HCT116 (cell line): Measurements from ENCODE around the gene CDYL. TPM values are rescaled to one million over a fixed set of nuclear protein-coding genes. Genes with fewer than 3 reads are reported as not detected.

Experiments
- ATAC-seq: fragments of 200-7000 bp; cut with Tn5 transposase; 2 replicates; pipeline ENCODE4 v1.9.1; 2020; ENCODE audit warnings: mild to moderate bottlenecking, moderate library complexity
- BruUV-seq: library from RNA; stranded (reverse); fragments of 400-500 nt; replicated peaks from 2 replicates; lab custom pipeline; 2021; lab: Mats Ljungman, UMichigan
- CTCF ChIA-PET: fragments of 300-600 bp; sonication (Branson Sonifier 250); formaldehyde crosslinking; loops from one replicate; lab custom pipeline; 2021; ENCODE audit warnings: antibody characterized with exemption; lab: Charles Lee
- POLR2A ChIA-PET: fragments of 300-600, 350-600 bp; sonication (Branson Sonifier 250); formaldehyde crosslinking; loops from one replicate; lab custom pipeline; 2021; ENCODE audit warnings: antibody characterized with exemption; lab: Charles Lee
- RAD21 ChIA-PET, 2 experiments: fragments of 300-600 bp; sonication (Branson Sonifier 250); formaldehyde crosslinking; loops; one replicate each; lab custom pipeline; 2023; ENCODE audit warnings: low total read pairs in 2 of 2; ENCODE audit not compliant: uncharacterized antibody in 2 of 2, unreplicated experiment in 2 of 2, low non-redundant PET in 1 of 2; lab: Charles Lee
- DNase-seq: peaks from one replicate; pipeline ENCODE4 v3.0.0-alpha.2; 2010; ENCODE audit warnings: low read depth, low spot score
- H2AFZ ChIP-seq: fragments of 200-600 bp; shearing (Covaris generic), sonication (generic); 2 replicates; pipeline ENCODE4 v1.6.1; 2017; ENCODE audit warnings: low read depth, mixed run types, mixed read lengths, antibody characterized with exemption, low read length; ENCODE audit not compliant: poor library complexity, severe bottlenecking
- H3K27ac ChIP-seq: 2 replicates; pipeline ENCODE4 v1.5.1; 2012; ENCODE audit warnings: low read depth, low read length
- H3K27me3 ChIP-seq: fragments of 200-600 bp; sonication (generic); 2 replicates; pipeline ENCODE4 v1.6.1; 2016; ENCODE audit warnings: mixed run types, low read length, mixed read lengths; ENCODE audit not compliant: insufficient read depth
- H3K36me3 ChIP-seq, 2 experiments: fragments of 200-500 bp in 1 of 2; fragments of 200-600 bp in 1 of 2; sonication (Bioruptor generic) in 1 of 2; sonication (generic) in 1 of 2; 2 replicates each; pipeline versions ENCODE4 v1.5.1 to v1.6.1; 2014 to 2016; ENCODE audit warnings: low read length in 2 of 2, inconsistent platforms in 1 of 2, mixed read lengths in 1 of 2, mixed run types in 1 of 2; ENCODE audit not compliant: insufficient read depth in 2 of 2, control insufficient read depth in 1 of 2
- H3K4me1 ChIP-seq, 2 experiments: fragments of 200-600 bp in 1 of 2; sonication (generic) in 1 of 2; 2 replicates each; pipeline versions ENCODE4 v1.5.1 to v1.6.1; 2012 to 2017; ENCODE audit warnings: low read length in 2 of 2, inconsistent platforms in 1 of 2, mild to moderate bottlenecking in 1 of 2, mixed read lengths in 1 of 2, mixed run types in 1 of 2, moderate library complexity in 1 of 2; ENCODE audit not compliant: insufficient read depth in 2 of 2, control insufficient read depth in 1 of 2
- H3K4me2 ChIP-seq: fragments of 200-600 bp; sonication (generic); 2 replicates; pipeline ENCODE4 v1.6.1; 2017; ENCODE audit warnings: mixed run types, low read length, mixed read lengths
- H3K4me3 ChIP-seq, 2 experiments: fragments of 200-600 bp in 1 of 2; sonication (generic) in 1 of 2; replicated peaks in 1 of 2; 2 replicates each; pipeline ENCODE4 v1.5.1; 2011 to 2016; ENCODE audit warnings: low read length in 2 of 2, control low read depth in 1 of 2, low read depth in 1 of 2, mild to moderate bottlenecking in 1 of 2, mixed read lengths in 1 of 2, mixed run types in 1 of 2
- H3K79me2 ChIP-seq: fragments of 200-600 bp; sonication (generic); 2 replicates; pipeline ENCODE4 v1.6.1; 2017; ENCODE audit warnings: mild to moderate bottlenecking, mixed run types, low read length, moderate library complexity, mixed read lengths; ENCODE audit not compliant: insufficient read depth
- H3K9ac ChIP-seq: fragments of 200-600 bp; sonication (generic); 2 replicates; pipeline ENCODE4 v1.6.1; 2016; ENCODE audit warnings: low read length, mixed read lengths
- H3K9me2 ChIP-seq: fragments of 200-600 bp; sonication (generic), shearing (Covaris generic); 2 replicates; pipeline ENCODE4 v1.6.1; 2017; ENCODE audit warnings: mixed run types, mild to moderate bottlenecking, moderate library complexity; ENCODE audit not compliant: insufficient read depth
- H3K9me3 ChIP-seq, 2 experiments: fragments of 200-500 bp in 1 of 2; fragments of 200-600 bp in 1 of 2; sonication (Bioruptor generic) in 1 of 2; sonication (generic) in 1 of 2; 2 replicates each; pipeline ENCODE4 v1.6.1; 2014 to 2017; ENCODE audit warnings: low read length in 2 of 2, mixed read lengths in 2 of 2, inconsistent platforms in 1 of 2, low read depth in 1 of 2, mild to moderate bottlenecking in 1 of 2, mixed run types in 1 of 2, moderate library complexity in 1 of 2; ENCODE audit not compliant: control insufficient read depth in 1 of 2, insufficient read depth in 1 of 2
- H4K20me1 ChIP-seq: fragments of 200-600 bp; sonication (generic), shearing (Covaris generic); 2 replicates; pipeline ENCODE4 v1.6.1; 2017; ENCODE audit warnings: mixed run types, mild to moderate bottlenecking, moderate library complexity; ENCODE audit not compliant: insufficient read depth
- CBX3 ChIP-seq: IDR thresholded peaks from 2 replicates; pipeline ENCODE4 v1.6.1; 2012; ENCODE audit warnings: low read depth
- CTCF ChIP-seq, 3 experiments: fragments of 200-600 bp in 1 of 3; sonication (generic) in 1 of 3; IDR thresholded peaks in 2 of 3; conservative IDR thresholded peaks in 1 of 3; 2 replicates each; pipeline ENCODE4 v1.5.1; 2012 to 2017; ENCODE audit warnings: low read depth in 2 of 3, low read length in 2 of 3, antibody characterized with exemption in 1 of 3, borderline replicate concordance in 1 of 3, control low read depth in 1 of 3, mild to moderate bottlenecking in 1 of 3, mixed read lengths in 1 of 3, mixed run types in 1 of 3, moderate library complexity in 1 of 3; ENCODE audit not compliant: insufficient read depth in 1 of 3
- EGR1 ChIP-seq: IDR thresholded peaks from 2 replicates; pipeline ENCODE4 v1.6.1; 2012; ENCODE audit warnings: low read depth
- POLR2AphosphoS5 ChIP-seq: IDR thresholded peaks from 2 replicates; pipeline ENCODE4 v1.6.1; 2011; ENCODE audit warnings: mild to moderate bottlenecking, low read depth, low read length, moderate library complexity
- REST ChIP-seq: IDR thresholded peaks from 2 replicates; pipeline ENCODE4 v1.6.1; 2012; ENCODE audit warnings: low read depth
- YY1 ChIP-seq: IDR thresholded peaks from 2 replicates; pipeline ENCODE4 v1.6.1; 2011; ENCODE audit warnings: low read length, low read depth, moderate library complexity, mild to moderate bottlenecking; ENCODE audit not compliant: insufficient replicate concordance; ENCODE audit errors: extremely low read depth
- ZNF274 ChIP-seq: fragments of 200-500 bp; sonication (Bioruptor generic); IDR thresholded peaks from 2 replicates; pipeline ENCODE4 v1.6.1; 2014; ENCODE audit warnings: mild to moderate bottlenecking, low read depth, low read length, inconsistent platforms
- intact Hi-C: fragments of 100-400 bp; cut with micrococcal nuclease; formaldehyde crosslinking; loops from 2 replicates; pipeline ENCODE4 v1.10.0; 2022
- total RNA-seq: library from RNA; stranded (reverse); gene quantifications from one replicate; pipeline ENCODE4 v1.2.1, GENCODE V29; 2021; ENCODE audit not compliant: unreplicated experiment

The CDYL gene
- total RNA-seq, 1 experiment from 2014 or later: 42.6 TPM

- Histone ChIP-seq H3K4me1 (peaks cover 2 to 9% of the 10 kb centered on the region in 2 experiments; a peak in 3 of 4 replicates), H4K20me1 (peaks cover 21% of the 10 kb centered on the region; the same call in 1 of the 2 replicates), H3K9ac (no peak overlapping the region), H2AFZ (no peak overlapping the region), H3K9me2 (no peaks in the 10 kb centered on the region), H3K4me2 (no peak overlapping the region), H3K27me3 (no peaks in the 10 kb centered on the region), H3K9me3 (no peaks in the 10 kb centered on the region), H3K79me2 (peaks cover 99% of the 10 kb centered on the region), H3K36me3 (no peaks in the 10 kb centered on the region), H3K4me3 (no peak overlapping the region), H3K27ac (no peak overlapping the region)
- ChIA-PET RAD21 (no interaction called here), POLR2A (no interaction called here), CTCF (no interaction called here)
- TF ChIP-seq CTCF (IDR thresholded peaks at IDR 0.05 in 2 of 3, conservative IDR thresholded peaks at IDR 0.05 in 1 of 3; ENCODE audit: borderline replicate concordance in 1 of 3, insufficient read depth in 1 of 3, low read depth in 2 of 3, low read length in 2 of 3): no peak
- no TSS peak for BruUV-seq
- DNase-seq: no peak
- ATAC-seq: no peak
- intact Hi-C loops: no loop called here
Observed at GRCh38 chr6:4872841-4873240, 96.6 kb downstream of the CDYL start.

GRCh38 chr6:4873928-4874327 lies 97.7 kb downstream of the CDYL start:
- Histone ChIP-seq H3K4me2 (no peak overlapping the region), H3K79me2 (peaks cover 99% of the 10 kb centered on the region), H3K9ac (no peak overlapping the region), H2AFZ (no peak overlapping the region), H3K9me3 (no peaks in the 10 kb centered on the region), H3K27me3 (no peaks in the 10 kb centered on the region), H4K20me1 (peaks cover 23% of the 10 kb centered on the region; the same call in 1 of the 2 replicates), H3K9me2 (no peaks in the 10 kb centered on the region), H3K27ac (no peak overlapping the region), H3K4me1 (peaks cover 2 to 9% of the 10 kb centered on the region in 2 experiments; a peak in 3 of 4 replicates), H3K36me3 (no peaks in the 10 kb centered on the region), H3K4me3 (no peak overlapping the region)
- BruUV-seq: no TSS peak
- ChIA-PET RAD21 (no interaction called here), POLR2A (no interaction called here), CTCF (no interaction called here)
- intact Hi-C loops: no loop called here
- DNase-seq (no peak), ATAC-seq (no peak)
- TF ChIP-seq REST (no peak), ZNF274 (no peak), CTCF (IDR thresholded peaks at IDR 0.05 in 2 of 3, conservative IDR thresholded peaks at IDR 0.05 in 1 of 3; ENCODE audit: borderline replicate concordance in 1 of 3, insufficient read depth in 1 of 3, low read depth in 2 of 3, low read length in 2 of 3) (no peak), CBX3 (no peak), POLR2AphosphoS5 (no peak), EGR1 (no peak), YY1 (no peak)
